HG03342 (cell line): Measurements from ENCODE around the gene MAPKAP1.
A peak's percentile ranks its signal among the peaks of the same experiment; 100 is the strongest.

Source experiments
- ATAC-seq: cut with Tn5 transposase; IDR thresholded peaks from one replicate; pipeline ENCODE4 v1.9.1; 2021; ENCODE audit warnings: mild to moderate bottlenecking, moderate library complexity; ENCODE audit not compliant: unreplicated experiment

MAPKAP1 gene

GRCh38 chr9:125706651-125707471 is at the start of gene MAPKAP1:
Gene MAPKAP1, minus strand, starts transcription at chr9:125707208. Its CDS starts 34,634 bp downstream, at chr9:125672574.
- ATAC-seq: peak; percentile 91

- no peak for ATAC-seq
These were observed 49.5 kb upstream of the MAPKAP1 start for GRCh38 chr9:125756518-125756917.

- no peak for ATAC-seq
These were observed 48.3 kb upstream of the MAPKAP1 start for GRCh38 chr9:125755340-125755739.

DNA sequence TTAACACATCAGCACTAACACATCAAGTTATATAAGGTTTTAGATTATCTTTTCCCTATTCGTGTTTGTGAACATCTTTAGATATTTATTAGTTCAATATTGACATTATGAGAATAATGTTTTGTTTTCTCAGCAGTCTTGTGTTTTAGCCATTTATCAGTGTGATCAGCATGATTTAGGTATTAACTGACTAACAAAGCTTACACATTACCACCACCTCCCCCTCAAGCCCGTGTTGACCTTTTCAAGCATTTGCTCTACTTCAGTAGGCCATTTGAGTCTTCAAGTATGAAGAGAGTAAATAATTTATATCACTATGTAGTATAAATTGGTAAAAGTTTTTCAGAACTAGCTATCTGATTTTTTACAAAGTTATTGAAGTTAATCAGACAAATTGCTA is 47.1 kb upstream of the MAPKAP1 start:
- no peak for ATAC-seq

GRCh38 chr9:125752070-125752628 is 45.1 kb upstream of the MAPKAP1 start:
- no peak for ATAC-seq

GRCh38 chr9:125750627-125751011 is 43.6 kb upstream of the MAPKAP1 start:
- no peak for ATAC-seq

GRCh38 chr9:125749951-125750626 is 43.1 kb upstream of the MAPKAP1 start:
- no peak for ATAC-seq

DNA sequence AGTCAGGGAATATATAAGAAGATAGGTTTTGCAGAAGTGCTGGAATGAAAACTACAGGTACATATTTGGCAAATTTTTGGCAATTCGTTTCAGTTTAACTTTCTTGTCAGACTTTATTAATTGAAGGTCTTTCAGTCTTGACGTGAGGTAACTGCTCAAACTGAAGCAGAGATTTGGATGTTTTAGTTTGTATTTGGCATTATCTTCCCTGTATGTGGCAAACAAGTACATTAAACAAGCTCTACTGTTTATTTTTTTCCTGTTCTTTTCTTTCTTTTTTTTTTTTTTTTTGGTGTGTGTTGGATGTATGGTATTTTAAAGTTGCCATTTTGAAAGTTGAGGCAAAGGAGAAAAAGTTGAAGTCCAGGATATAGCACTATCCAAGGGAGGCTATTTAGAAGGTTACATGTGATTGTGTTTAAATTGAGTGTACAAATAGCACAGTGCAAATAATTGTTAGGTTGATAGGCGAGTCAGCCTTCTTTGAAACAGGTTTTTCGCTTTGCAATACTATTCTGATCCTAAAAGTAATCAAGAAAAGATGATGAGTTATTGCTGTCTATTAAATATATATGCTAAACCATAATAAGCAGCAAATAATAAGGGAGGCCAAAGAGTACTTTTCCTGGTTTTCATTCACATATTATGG is 42.4 kb upstream of the MAPKAP1 start:
- ATAC-seq: no peak

DNA sequence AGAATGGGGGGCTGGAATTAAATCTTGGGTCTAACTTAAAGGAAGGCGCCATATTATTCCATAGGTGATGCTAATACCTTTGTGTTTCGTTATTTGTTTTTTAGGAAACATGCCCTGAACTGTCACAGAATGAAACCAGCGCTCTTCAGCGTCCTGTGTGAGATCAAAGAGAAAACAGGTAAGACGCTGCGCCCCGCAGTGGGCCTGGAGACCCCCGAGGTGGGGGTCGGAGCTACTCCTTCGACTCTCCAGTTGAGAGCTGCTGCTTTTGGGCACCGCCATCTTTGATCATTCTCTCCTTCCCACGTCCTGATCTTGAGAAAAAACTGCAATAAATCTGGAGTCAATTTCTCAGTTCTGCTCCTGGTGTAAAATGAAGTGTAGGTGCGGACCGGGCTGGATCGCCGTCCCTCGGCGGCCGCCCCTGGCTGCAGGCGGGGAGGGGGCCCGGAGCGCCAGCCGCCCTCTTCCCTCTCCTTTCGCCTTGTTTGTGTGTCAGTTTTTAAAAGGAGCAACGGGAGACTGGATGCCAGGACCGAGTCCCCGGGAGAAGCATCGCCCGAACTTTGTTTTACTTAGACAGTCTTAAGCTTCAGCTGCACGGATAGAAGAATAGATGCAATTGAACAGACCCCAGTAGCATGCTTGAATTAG is 41.6 kb upstream of the MAPKAP1 start:
- ATAC-seq: no peak

GRCh38 chr9:125747765-125748445 is 40.9 kb upstream of the MAPKAP1 start:
- ATAC-seq: no peak

DNA sequence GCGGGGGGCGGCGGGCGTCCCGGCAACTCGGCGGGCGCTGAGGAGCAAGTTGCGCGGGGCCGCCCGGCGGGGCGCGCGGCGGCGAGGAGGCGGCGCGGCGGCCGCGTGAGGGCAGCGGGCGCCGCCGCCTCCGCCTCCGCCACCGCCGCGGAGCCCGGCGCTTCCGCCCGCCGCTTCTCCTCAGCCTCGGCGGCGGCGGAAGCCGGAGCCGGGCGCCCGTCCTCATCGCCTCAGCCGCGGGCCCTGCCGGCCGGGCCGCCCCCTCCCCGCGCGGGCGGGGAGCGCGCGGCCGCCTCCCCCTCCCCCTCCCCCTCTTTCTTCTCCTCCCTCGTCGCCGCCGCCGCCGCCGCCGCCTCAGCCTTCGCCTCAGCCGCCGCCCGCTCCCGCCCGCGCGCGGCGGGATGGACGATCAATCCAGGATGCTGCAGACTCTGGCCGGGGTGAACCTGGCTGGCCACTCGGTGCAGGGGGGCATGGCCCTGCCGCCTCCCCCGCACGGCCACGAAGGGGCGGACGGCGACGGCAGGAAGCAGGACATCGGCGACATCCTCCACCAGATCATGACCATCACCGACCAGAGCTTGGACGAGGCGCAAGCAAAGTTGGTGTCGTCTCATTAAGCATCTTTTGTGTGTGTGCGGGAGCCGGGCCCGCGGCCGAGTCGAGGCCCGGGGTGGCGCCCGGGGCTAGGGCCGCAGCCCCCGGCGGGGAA is 40.2 kb upstream of the MAPKAP1 start, which contains the start of gene PBX3:
Gene PBX3, plus strand, starts transcription at position 321 of the 712 bp plus-strand sequence.
- peak; percentile 17 for ATAC-seq

GRCh38 chr9:125746774-125747052 is 39.7 kb upstream of the MAPKAP1 start:
- ATAC-seq: peak; percentile 15

- peak; percentile 61 for ATAC-seq
These were observed 39.2 kb upstream of the MAPKAP1 start for GRCh38 chr9:125746017-125746773.

DNA sequence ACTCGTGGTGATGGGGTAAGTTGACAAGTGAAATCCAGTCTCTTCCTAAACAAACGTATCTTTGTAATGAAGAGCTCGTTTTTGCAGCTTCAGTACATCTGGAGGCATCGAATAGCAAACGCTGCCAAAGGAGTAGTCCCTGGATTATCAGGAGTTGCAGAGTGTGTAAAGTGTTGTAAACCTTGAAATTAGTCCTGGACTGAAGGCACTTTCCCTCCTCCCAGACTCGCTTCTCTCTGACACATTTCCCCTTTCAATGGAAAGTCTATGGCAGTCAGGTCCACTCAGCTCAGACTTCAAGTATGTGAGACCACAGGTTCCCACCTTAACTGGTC is 38.6 kb upstream of the MAPKAP1 start:
- ATAC-seq: no peak

DNA sequence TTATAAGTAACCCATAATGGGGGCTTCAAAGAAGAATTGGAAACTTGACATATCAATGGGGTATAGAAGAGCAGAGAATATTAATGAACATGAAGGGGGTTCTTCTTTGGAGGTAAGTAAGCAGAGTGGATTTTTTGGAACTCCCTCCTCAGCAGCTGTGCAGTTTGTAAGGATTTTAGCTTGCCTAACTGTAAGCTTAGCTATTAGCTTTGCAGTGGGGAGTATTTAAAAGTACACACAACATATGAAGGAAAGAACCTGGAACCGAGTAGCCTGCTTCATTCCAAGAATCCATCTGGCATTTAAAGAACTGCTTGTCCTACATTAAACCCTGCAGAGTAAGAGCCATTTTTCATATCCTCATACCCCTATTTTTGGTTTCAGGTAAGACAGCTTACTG is 38.0 kb upstream of the MAPKAP1 start:
- no peak for ATAC-seq

- no peak for ATAC-seq
These were observed 37.6 kb upstream of the MAPKAP1 start for GRCh38 chr9:125744616-125745015.

DNA sequence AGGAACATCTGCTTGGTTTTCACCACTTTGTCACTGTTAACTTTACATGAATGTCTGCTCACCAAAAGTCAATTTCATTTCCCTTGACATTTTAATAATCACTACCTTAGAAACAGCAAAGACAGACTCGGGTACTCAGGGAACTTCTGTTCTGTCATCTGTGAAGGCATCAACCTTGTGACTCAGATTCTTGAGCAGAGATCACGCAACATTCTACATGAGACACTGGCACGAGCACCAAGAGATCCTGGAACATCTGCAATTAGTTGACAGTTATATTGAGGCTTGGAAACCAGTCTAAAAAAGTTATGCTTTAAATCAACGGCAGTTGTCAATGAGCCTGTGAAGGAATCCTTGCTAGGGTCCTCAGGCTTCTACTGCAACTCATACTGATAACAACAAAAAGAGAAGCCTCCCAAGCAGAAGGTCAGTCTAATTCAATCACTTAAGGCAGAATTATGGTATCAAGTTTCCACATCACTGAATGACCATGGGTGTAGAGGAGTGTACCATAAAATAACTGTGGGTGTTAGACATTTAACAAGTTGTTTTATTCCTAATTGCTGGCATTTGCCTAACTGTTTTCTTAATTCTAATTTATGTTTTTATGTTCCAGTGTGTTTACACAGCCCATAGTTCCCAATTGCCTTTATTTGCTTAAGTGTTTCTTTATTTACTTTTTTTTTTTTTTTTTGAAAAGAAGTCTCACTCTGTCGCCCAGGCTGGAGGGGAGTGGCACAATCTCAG is 36.8 kb upstream of the MAPKAP1 start:
- no peak for ATAC-seq

DNA sequence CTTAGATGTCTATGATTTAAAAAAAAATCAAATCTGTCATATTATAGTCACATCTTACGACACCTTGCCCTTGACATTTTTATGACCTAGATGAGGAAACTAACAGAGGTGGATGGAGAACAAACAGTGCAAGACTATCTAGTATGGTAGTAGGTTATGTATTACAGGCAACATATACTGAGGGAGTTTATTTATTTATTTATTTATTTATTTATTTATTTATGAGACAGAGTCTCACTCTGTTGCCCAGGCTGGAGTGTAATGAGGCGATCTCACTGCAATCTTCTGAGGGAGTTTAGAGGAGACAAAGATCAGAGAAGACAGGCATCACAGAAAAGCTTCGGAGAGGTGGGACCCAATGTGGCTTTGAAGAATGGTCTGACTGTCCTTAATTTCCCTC is 35.6 kb upstream of the MAPKAP1 start:
- ATAC-seq: no peak

DNA sequence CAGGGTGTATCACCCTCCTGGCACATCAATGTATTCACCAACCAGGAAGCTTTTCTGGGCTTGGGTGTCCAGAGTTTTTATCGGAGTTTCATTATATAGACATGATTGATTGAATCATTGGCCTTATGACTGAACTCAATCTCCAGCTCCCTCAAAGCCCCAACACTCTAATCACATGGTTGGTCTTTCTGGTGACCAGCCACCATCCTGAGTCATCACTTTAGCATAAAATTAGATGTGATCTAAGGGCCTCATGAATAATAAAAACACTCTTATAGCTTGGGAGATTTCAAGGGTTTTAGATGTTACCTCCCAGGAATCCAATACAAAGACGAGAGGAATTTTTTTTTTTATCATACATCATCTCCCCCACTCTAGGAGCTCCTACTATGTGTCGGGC is 32.4 kb upstream of the MAPKAP1 start:
- no peak for ATAC-seq
